Femur (tissue), 1 donor: Measurements from ENCODE around the gene FRMD5.
"Not testable (repeated sequence)": the region's sequence is repeated elsewhere in the genome, so short reads cannot be mapped to it uniquely, and the experiment has no call there.

ENCODE experiments used
- DNase-seq: peaks from one replicate; pipeline ENCODE4 v3.0.0-alpha.2; 2017

The FRMD5 gene

DNA sequence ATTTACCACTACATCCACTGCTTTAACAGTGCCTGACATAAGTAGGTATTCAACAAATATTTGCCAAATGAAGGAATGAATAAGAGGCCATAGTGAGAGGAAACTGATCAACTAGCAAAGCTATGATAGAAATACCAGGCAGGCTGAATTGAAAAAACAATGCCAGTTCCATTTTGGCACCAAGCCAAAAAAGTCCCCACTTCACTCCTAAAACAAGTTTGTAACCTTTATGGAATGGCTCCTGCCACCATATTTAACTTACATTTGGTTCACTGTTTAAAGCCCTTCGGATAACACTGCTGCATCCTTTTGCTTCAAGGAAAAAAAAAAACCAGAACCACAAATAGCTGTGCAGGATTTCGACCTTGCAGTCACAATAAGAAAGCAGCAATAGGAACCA, 166.1 kb downstream of the FRMD5 start:
- no peak for DNase-seq

DNA sequence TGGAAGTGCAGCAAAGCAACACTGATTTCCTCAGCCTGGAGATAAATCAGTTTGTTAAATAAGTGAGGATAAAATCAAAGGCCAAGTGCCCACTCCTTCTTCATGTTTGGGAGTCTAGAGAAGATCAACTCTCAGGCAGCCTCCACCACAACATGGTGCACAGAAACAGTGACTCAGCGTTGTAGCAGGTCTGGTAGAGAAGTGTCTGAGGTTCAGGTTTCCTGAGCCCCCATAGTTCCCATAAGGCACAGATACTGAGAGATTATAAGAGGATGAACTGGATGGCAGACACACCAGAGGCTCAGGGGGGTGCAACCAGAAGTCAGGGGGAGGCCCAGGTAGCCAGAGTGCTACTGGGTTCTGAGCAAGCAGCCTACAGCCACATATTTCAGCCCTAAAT, 166.7 kb downstream of the FRMD5 start:
- no peak for DNase-seq

DNA sequence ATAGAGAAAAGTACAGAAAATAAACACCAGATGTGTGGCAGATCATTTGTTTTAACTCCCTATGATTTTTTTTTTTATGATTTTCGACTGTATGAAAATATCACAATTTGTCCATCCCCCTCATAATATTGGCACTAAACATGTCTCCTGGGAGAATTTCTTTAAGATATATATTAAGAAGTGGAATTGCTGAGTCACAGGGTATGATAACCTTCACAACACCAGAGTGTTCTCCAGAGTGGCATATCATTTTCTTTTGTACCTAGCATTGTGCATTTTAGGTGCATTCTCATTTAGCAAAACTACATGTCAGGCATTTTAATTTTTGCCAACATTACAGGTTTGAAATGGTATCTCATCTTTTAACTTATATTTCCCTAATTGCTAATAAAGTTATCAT, 170.9 kb downstream of the FRMD5 start:
- no peak for DNase-seq

DNA sequence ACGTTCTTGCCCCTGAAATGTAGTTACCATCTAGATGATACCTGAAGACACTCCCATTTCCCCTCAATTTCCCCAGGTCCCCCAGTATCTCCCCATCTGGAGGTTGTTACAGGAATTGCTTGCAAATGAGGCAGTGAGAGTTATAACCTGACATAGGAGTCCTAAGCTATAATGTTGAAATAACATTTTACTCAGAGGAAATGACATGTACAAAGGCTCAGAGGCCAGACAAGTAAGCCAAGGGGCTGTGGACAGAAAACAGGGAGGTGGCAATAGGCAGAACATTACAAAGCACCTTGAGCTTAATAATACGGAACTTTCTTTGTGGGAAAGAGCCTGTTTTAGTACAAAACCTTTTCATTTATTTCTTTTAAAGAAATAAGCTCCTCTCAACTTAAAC, 171.9 kb downstream of the FRMD5 start:
- DNase-seq, result no peak

DNA sequence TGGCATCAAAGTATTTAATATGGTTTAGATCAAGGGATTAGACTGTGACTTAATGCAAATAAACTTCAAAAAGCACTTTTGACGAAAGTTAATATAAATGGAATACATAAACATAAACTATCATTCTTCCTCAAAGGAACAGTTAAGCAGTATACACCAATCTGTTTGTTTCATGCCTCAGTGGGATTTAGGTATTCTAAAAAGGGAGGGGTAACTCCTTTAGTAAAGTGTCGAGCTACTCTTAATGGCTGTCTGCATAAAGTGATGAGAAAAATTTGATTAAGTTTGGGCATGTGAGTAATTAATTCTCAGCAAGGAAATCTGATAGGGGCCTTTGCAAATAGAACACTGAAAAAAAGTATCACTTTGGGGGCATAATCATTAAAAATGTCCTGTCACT, 176.9 kb downstream of the FRMD5 start:
- no peak for DNase-seq

DNA sequence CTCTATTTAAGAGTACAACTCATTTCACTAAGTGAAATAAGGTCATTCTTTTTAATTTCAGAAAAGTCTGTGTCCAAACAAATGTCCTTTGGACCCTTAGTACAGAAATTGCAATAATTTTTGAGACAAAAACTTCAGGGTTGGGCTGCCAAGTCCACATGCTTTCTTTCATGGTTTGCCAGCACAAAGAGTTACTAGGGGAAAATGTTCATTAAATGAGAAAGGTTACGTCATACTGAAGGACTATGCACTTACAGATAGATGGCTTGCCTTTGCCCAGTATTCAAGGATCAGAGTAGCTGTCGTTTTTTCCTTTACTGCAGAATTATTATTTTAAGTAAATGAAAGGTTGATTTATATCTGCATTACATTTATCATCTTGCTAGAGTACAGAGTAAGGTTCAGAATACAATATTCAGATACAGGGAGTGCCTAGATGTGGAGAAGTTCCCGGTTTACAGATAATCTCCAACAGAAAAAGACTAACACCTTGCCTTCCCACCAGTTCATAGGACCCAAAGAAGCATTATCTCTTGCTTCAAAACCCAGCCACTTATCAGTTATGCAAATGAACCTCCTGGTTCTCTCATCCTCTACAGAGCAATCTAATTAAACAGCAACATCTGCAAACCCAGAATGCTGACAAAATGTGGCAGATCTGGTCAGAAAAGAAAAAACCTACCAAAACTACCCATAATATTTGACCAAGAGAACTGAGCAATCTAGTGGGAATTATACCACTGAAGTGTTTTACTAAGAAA, 179.3 kb downstream of the FRMD5 start:
- DNase-seq, result no peak

DNA sequence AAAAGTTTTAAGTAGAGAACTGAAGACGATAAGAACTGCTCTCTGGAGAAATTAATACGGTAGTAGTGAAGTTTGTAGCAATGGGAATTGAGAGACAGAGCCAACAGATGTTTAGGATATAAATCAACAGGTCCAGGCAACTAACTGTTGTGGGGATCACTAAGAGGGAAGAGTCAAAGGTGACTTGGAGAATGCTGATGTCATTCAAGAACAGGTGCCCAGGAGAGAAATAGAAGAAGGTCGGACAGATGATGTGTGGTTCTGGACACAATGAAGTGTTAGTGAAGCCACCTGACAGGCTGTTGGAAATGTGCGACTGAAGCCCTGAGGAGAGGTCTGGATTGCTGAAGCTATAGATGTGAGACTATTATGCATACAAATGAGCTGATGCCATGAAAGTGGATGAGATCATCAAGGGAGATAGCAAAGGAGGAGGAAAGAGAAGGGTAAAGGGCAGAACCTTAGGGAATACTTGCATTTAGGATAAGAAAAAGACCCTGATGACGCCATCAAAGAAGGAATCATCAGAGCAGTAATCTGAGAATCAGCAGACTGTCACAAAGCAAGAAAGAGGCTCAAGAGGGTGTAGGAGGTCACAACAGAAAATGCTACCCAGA, 183.7 kb downstream of the FRMD5 start:
- DNase-seq, result no peak

DNA sequence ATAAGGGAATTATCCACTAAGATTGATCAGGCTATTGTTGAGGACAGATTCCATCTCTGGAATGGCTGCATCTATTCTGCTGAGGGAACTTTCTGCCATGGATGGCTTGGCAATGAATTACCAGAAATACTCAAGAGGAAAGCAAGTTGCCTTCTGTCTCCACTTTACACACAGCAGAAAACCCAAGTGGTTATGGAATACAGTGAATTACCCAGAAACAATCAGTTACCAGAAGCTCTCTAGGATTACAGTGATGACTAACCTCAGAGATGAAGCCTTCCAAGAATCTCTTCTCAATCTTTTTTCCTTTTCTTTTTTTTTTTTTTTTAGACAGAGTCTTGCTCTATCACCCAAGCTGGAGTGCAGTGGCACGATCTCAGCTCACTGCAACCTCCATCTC, 185.0 kb downstream of the FRMD5 start:
- no peak for DNase-seq

DNA sequence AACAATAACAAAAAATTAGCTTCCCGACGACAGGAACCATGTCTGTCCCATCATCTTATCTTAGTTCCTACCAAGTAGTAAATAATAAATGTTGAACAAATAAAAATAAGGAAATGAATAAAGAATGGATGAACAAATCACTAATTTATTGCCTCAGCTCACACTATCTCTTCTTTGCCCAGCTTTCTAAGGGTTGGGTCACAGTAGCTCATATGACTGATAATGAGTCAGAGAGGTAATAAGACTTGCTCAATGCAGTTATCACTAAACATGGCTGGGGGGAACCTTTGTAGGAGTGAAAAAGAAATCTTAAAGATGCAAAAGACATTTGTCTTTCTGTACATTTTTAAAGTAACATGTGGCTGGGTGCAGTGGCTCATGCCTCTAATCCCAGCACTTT, 186.0 kb downstream of the FRMD5 start:
- no peak for DNase-seq

DNA sequence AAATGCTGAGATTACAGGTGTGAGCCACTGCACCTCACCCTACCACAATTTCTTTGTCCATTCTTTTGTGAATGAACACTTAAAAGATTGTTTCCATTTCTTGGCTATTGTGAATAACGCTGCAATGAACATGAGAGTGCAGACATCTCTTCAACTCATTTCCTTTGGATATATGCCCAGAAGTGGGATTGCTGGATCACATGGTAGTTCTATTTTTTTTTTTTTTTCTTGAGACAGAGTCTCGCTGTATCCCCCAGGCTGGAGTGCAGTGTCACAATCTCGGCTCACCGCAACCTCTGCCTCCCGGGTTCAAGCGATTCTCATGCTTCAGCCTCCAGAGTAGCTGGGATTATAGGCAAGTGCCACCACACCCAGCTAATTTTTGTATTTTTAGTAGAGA, 194.8 kb downstream of the FRMD5 start:
- DNase-seq, result not testable (repeated sequence)

DNA sequence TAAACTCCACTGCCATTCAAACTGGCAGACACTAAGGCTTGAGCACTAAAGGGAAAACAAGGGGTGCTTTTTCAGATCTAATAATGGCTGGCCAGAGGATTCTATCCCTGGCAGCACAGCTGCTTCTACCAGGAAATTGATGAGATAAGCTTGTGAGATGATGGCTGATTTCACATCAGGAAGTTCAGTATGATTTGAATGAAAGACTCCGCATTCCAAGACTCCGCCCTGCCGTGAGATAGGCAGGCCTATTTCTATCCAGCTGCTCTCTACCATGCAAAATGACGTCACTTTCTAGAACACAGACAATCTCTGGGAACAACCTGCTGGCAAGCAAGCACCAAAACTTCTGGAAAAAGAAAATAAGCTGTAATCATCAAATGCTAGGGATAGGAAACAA, 196.5 kb downstream of the FRMD5 start:
- peak; percentile 24 for DNase-seq

DNA sequence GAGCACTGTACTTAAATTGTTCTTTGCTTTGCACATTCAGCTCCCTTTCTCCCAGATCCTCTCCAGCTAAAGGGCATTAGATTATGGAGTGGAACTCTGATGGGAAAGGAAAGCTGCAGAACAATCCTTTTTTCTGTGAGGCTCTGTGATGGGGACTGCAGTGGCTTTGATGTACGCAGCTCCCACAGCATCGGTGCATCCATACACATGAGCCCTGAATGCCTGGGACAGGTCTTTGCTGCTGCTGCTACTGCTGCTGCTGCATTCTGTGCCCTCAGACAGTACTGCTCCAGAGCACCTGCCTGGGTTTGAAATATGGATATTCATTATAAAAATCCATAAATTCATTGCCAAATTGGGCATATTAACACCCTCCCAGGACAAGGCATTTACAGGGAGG, 203.9 kb downstream of the FRMD5 start:
- no peak for DNase-seq

DNA sequence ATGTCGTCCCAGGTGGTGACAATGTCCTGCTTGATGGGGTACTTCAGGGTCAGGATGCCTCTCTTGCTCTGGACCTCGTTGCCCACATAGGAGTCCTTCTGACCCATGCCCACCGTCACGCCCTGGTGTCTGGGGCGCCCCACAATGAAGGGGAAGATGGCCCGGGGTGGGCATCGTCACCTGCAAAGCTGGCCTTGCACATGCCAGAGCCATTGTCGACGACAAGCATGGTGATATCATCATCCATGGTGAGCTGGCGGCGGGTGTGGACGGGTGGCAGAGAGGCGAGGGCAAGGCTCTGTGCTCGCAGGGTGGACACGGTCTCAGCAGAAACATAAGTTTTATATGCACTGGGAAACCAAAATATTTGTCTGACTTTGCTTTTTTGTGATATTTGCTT, 205.1 kb downstream of the FRMD5 start:
- no peak for DNase-seq

DNA sequence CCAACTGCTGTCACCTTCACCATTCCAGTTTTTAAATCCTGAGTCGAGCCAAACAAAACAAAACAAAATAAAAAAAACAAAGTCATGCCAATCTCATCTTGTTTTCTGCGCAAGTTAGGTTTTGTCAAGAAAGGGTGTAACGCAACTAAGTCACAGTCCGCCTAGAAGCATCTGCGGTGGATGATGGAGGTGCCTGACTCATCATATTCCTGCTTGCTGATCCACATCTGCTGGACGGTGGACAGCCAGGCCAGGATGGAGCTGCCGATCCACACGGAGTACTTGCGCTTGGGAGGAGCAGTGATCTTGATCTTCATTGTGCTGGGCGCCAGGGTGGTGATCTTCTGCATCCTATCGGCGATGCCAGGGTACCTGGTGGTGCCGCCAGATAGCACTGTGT, 206.2 kb downstream of the FRMD5 start:
- no peak for DNase-seq

DNA sequence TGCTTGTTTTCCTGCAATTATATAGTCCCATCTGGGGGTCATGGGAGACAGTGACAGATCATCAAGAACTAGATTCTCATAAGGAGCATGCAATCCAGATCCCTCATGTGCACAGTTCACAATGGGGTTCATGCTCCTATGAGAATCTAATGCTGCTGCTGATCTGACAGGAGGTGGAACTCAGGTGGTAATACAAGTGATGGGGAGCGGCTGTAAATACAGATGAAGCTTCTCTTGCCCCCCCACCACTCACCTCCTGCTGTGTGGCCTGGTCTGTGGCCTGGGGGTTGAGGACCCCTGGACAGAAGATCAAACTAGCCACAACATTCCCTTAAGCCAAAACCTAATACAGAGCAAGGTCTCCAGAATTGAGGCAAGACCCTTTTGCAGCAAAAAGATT, 207.1 kb downstream of the FRMD5 start:
- DNase-seq, result no peak

DNA sequence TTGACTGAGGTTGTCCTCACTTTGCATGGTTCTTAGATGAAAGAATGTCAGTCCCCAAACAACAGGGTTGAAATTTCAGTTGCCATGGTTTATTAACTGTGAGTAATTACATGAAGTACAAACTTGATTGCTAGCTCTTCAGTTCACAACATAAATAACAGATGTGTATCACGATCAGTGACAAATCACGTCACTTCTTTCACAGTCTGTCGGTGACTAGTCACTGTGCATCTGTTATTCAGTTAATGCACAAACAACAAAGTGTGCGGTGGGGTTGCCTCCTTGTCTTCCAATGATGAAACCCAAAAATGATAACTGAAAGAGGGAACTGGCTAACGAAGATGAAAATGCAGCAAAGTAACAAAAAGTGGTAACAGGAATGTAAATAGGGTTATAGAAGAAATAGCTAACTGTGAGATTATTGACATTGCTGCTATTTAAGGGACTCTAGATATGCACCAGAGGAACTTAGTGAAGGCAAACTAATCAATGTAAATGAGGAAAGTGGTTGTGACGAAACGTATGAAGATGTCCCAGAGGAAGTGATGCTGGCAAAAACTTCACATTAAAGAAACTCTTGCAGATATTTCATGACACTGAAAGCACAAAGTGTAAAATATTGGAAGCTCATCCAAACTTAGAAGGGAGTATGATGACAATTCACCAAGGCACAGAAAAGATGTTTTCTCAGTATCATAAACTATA, 208.9 kb downstream of the FRMD5 start:
- DNase-seq, result no peak

DNA sequence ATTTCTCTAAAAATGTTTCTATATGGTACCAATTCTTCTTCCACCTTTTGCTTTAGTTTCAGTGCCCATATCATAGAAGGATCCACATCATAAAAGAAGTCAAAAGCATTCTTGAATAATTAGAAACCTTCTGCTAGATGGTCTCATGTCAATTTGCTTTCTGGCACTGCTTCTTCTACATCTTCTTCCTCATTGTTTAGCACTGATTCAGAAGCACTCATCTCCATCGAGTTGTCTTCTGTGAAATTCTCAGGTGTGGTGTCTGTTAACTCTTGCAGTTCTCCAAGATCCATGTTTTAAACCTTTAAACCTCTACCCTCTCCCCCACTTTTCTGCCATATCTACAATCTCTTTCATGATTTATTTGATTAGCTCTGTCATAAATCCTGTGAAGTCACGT, 213.5 kb downstream of the FRMD5 start:
- DNase-seq, result no peak

DNA sequence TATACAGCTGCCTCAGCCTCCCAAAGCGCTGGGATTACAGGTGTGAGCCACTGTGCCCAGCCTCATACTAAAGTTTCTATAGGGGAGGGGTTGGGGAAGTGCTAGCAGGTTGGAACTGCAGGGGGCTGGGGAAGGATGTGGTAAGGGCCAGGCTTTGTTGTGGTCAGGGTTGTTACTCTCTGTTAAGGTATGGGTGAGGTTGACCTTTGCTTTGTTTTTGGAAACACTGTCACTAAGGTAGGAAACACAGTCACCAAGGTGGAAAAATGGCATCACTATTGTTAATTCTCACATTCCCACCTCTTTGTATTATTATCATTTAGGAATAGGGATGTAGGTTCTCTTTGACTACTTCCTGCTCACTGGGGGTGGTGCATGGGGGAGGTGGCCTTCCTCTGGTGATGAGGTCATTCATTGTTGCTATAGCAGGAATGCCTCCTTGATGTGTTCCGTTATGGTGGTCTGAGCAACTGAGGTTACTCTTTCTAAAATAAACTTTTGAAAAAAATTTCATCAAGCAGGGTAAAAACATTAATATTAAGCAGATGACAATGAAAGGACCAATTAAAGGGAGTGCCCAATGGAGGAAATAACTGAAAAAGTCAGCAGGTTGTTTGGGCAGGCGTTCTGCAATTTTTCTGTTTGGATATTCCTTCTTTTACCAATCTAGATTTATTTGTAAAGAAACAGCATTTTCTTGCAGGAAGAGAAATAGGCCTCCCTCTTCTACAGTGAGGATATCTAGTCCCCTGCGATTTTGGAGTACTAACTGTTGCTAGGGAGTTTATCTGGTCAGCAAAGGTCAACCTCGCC, 217.8 kb downstream of the FRMD5 start:
- no peak for DNase-seq

DNA sequence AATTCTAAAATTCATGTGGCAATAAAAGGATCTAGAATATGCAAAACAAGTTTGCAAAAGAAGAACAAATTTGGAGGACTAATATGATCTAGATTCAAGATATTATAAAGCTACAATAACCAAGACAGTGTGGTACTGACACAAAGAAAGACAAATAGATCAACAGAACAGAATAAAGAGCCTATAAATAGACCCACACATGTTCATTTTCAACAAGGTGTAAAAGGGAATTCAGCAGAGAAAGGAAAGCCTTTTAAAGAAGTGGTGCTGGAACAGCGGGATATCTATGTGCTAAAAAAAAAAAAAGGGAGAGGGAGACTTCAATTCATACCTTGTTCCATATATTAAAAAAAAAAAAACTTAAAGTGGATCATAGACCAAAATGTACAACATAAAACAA, 219.3 kb downstream of the FRMD5 start:
- no peak for DNase-seq

DNA sequence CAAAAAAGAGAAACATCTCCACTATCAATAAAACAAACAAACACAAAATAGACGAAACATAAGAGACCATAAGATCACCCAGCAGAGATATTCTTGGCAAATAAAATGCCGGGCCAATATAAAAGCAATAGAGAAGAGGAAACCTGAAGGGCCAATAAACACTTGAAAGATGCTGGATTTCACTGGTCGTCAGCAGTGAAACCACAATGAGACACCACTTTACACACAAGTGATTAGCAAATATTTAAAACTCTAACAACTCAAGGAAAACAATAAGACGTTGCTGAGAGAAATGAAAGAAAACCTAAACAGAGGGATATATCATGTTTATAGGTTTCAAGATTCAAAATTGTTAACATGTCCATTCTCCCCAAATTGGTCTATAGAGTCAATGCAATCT, 219.7 kb downstream of the FRMD5 start:
- DNase-seq, result no peak

DNA sequence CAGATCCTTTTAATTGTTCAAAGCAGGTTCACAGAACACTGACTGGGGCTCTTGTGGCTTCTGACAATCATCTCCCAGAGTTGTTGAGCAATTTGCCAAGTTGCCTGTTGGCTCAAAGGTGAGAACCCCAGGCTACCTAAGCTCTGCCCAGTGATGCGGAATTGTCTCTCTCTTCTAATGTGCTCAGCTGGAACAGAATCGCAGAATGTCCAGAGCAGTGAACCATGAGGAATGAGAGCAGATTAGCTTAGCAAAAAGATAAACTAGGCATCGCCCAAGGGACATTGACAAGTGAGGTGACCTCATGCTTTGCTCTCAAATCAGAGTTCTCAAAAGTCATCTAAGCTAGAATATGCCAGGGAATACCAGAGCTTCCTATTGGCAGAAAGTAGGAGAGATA, 220.2 kb downstream of the FRMD5 start:
- no peak for DNase-seq

DNA sequence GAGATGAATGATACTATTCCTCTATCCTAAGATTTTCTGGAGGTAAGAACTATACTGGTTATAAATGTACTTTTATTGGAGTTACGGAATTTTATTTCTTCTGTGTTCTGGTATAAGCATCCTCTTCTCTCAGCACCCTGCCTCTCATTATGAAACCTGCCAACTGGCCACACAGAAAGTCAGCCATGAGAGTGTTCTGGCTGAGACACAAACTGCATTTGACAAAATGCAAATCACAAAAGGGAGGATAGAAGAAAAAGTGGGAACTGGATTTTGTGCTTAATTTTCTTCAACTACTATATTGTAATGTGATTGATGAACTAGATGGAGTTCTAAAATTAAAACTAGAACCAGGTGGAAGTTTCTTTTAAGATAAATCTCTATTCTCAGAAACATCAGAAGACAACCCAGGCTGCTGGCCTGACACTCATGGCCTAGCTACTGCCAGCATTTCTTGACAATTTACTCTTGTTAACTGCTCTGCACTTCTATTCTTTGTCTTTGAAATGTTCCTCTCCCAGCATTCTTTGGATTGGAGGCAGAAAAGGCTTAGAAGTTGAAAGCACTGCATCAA, 225.2 kb downstream of the FRMD5 start:
- DNase-seq, result no peak

DNA sequence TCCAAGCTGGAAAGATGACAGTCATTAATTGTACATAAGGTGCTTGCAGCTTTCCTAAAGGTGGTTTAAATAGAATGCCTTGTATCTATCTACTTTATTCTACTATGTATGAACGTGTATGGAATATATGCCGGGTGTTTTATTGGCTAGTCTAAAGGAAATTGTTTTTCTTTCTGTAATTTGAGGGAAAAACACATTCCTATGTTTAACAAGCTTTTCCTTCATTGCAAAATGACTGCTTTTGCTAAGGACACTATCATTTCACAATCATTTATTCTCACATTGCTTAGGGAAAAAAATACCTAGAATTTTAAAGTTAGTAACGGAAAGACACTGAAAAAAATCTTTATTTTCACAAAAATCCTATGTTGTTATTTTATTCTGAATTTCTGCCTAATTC, 226.5 kb downstream of the FRMD5 start:
- no peak for DNase-seq
